HG02840 (cell line): ENCODE measurements around the gene SLC29A3.

Source experiments
- ATAC-seq: cut with Tn5 transposase; IDR thresholded peaks from one replicate; pipeline ENCODE4 v1.9.1; 2021; ENCODE audit warnings: mild to moderate bottlenecking, moderate library complexity, moderate number of reproducible peaks; ENCODE audit not compliant: unreplicated experiment, low FRiP score

SLC29A3 gene

DNA sequence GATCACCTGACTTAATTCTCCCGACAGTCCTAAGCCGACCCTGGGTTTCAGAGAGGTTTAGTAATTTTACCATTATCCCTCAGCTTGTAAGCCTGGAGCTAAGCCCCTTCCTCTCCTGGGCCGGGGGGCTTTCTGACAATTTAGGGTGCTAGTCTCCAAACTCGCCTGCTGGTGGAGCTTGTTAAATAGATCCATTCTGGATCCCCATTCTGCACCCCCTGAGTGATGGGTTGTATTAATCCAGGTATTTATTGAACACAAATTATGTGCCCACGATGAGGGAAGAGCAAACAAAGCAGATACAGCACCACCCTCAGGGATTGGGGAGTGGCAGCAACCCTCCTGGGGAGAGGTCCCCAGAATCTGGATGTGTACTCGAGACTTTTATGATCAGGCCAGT is 1.3 kb upstream of the SLC29A3 start:
- no peak for ATAC-seq

DNA sequence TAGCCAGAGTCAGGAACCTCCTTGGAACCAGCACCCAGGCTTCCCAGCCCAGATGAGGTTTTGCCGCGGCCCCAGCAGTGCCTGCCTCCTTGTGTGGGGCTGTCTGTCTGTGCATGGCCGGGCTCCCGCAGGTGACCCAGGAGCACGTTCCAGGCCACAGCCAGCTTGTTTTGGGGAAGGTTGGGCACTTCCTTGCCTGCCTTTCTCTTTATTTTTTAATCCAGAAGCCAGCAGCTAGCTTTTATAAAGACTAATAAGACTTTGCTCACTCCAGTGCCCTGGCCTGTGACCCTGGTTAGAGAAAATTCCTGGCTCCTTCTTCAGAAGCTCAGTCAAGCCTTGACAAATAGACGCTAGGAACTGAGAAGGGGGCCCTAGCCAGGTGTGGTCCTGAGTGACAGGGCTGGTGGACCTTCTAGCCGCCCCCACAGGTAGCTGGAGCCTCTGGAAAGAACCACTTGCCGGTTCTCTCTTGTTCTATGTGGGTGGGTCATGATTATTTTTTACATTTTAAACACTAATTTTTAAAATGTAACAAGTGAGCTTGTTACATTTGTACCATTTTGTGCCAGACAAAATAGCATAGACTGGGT is 837 bp downstream of the SLC29A3 start:
- no peak for ATAC-seq

DNA sequence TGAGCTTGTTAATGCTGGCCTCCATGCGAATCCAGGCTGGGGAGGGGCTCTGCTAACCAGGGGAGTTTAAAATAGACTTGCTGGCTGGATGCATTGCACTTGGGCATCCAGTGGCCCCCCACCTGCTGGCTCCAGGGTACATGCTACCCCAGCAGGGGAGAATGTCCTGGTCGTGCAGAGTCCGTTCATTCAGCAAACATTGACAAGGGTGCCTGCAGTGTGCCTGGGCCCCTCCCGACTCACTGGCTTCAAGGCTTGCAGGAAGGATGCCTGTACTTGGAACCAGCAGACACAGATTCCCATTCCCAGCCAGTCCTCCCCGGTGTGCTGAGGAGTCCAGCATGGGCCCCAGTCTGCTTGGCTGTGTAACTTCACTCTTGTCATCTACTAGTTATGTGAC is 1.5 kb downstream of the SLC29A3 start:
- no peak for ATAC-seq

DNA sequence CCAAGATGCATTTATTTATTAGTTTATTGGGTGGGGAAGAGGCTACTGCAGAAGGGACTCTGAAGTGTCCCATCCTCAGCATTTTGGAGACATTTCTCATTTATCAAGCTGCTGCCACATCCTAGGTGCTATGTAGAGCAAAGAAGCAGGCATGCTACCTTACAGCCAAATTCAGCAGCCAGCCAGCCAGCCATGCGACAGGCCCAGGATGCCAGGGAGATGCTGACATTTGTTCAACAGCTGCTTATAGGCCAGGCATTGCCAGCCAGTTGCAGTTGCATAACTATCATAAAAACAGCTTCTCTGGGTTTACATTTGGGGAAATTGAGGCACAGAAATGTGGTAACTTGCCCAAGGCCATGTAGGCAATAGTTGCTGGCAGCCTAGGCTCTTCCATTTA is 2.3 kb downstream of the SLC29A3 start:
- ATAC-seq: no peak

DNA sequence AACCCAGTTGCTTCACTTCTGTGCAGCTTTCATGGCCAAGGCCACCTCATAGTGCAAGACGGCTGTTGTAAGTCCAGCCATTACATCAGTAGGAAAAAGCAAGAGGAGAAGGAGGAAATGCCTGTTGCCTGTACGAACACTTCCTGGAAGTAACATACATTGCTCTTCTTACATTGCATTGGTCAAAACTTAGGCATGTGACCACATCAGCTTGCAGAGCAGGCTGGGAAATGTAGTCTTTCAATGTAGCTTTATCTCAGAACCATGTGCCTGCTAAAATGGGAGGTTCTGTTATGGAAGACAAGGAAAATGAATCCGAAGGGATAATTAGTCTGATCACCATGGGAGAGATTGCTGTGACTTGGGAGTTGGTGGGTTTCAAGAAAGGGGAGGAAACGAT is 4.3 kb downstream of the SLC29A3 start:
- no peak for ATAC-seq

DNA sequence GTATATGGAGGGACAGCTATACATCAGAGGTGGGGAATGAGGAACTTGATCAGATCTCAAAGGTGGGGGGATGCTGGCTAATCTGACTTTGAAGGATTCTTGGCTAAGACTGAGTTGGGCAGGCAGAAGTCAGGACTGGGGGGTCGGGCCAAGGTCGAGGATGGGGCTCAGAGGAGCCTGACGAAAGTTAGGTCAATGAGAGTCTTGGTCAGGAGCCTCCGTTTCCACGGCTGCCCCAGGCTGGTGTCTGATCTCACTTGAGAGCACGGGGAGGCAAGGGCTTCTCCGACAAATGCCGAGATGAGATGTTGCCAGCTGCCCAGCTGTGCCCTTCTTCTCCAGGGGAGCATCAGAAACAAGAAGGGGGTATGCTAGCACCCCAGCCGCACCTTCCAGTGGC is 5.7 kb downstream of the SLC29A3 start:
- no peak for ATAC-seq

DNA sequence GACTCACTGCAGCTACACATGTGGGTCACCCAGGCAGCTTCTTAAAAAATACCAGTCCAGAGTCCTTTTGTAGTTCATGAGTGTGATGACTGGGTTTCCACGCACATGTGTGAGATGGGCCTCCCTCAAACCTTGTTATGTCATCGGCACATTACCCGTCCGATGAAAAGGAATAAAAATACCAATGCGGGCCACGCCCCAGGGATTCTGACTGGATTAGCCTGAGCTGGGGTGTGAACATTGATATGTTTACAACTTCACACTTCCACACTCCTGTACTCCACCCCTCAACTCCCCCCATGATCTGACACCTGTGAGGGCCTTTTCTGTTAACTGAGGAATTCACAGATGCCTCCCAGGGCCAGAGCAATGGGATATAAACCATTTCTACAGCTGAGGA is 6.2 kb downstream of the SLC29A3 start:
- ATAC-seq: no peak

DNA sequence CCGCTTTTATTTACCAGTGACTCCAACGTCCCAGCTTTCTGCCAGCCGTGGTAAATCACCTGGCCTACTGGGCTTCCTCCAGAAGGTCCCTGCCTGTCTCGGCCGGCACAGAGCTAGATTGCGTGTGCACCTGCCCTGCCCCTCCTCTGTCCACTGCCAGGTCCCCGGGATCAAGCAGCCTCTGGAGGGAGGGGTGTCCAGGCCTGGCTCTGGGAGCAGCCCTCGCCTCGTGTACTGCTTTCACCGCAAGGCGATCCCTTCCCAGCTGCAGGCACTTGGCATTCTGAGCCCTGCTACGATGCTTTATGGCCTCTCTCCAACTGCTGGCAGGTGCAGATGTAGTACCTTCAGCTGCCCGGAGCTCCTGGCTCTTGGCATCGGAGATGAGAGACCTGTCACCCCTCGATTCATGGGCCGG is 7.4 kb downstream of the SLC29A3 start:
- no peak for ATAC-seq

DNA sequence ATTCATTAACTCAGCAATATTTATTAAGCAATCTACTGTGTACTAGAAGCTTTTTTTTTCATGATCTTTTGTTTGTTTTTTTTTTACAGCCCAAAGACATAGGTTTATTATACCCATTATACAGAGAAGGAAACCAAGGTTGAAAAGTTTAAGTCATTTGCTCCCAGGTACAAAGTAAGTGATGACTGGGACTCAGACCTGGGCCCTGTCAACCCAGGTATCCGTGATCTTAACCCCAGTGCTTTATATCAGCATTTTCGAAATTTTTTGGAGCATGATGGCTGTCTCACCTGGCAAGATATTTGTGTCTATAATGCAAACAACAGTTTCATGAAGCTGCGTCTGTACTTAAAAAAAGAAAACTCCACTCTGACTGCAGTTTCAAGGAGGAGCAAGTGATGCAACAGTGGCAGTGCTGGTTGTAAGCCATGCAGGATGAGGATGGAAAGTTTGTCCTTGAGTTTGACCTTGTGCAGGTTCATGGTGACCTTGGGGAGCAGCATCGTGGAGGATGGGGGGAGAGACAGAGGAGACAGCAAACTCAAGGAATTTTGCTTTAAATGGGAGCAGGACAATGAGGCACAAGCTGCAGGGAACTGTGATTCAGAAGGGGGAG is 11.8 kb downstream of the SLC29A3 start:
- no peak for ATAC-seq

DNA sequence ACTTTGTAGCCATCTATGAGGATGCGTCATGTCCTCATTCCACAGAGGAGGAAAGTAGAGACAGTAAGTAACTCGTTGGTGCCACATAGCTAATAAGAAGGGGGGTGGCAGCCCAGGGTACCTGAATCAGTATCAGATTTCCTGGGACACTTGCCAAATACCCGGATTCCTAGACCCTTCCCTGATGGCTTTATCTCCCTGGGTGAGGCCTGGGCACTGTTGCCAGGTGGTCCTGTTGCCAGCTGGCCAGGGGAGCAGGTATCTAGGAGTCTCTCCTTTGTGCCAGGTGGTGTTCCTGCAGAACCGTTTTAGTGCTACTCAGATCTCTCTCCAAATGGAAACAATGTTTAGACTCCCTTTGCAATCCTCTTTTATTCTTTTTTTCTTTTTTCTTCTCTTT is 12.7 kb downstream of the SLC29A3 start:
- ATAC-seq: no peak

DNA sequence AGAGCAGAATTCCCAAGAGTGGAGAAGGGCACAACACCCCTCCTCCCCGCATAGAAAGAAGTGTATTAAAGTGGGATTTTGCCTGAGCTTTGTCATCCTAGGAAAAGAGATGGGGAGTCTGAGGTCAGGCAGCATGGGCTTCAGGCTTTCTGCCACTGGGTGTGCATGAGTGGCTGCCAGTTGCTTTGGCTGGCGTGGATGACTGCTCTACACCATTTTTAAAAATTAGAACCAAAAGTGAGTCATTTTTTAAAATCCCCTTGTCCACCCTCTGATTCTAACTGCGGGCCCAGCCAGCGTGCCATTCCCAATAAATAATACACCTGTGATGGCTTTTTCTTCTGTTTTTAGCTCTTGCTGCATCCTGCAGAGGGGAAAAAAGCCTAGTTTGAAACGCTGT is 13.4 kb downstream of the SLC29A3 start:
- ATAC-seq: no peak

DNA sequence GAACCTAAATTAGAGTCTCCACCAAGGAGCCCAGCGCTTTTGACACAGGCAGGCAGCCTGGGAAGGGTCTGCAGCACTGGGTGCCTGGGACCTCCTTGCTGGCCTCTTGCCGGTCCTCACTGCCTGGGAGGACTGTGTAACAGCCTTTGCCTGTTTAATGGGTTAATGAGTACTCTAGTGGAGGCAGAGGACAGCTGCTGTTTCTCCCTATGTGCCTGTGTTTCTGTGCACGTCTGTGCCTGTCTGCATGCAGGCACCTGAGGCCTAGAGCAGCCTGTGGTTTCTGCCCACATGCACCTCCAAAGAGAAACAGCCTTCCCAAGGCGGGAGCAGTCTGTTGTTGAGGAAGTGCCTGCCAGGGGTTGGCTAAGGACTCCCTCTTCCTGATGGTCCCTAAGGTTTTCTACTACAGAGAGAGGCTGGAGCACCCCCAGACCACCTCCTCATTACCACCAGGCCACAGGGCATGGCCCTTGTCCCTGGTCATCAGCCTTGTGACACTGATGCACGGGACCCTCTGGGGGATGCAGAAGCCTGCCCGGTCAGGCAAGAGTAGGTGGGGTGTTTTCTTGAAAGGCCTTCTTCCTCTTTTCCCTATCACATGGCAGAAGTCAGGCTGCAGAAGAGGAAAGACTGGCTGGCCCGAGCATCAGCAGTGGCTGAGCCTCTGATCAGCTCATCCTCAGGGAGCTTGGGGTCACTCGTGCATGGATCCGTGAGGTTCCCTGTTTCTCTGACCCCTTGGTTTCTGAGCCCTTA is 14.2 kb downstream of the SLC29A3 start:
- no peak for ATAC-seq

DNA sequence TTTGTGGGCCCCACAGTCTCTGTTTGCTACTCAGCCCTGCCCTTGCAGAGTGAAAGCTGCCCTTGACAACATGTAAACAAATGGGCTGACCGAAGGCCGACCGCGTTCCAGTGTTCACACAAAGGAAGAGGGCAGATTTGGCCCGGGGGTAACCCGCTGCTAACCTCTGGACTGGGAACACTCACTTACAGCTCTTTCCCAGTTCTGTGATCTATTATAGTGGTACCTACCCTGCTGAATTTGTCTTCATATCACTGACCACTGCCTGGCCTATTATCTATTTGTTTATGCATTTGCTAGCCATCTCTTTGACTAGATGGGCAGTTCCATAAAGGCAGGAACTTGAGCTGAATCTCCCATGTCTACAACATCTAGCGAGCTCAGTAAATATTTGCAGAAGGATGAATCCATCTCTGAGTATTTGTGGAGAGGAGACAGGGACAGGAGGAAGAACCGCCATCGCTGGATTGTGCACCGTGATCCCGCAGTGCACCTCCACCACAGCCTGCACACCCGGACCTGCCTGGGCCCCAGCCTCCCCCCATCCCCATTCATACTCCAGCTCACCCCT is 15.2 kb downstream of the SLC29A3 start:
- ATAC-seq: no peak

DNA sequence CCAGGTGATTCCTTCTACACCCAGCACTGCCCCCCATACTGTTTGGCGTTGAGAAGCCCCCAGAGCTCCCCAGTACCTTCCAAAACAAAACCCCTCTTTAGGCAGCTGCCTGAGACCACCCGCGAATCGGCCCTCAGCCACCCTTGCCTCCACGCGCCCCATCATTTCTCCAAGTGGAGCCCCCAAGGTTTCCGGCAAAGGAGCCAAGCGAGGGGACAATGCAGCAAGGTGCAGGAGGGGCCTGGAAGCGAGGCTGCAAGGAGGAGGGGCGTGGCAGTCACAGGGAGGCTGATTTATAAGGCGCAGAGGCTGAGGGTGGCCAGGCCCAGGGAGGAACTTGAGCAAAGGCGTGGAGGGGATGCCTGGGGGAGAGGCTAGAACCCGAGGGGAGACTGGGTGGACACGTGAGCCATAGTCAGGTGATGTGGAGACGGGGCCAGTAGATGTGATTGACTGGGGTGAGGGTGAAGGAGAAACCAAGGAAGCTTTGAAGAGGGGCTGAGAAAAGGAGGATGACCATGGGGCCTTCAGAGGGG is 16.2 kb downstream of the SLC29A3 start:
- ATAC-seq: no peak

DNA sequence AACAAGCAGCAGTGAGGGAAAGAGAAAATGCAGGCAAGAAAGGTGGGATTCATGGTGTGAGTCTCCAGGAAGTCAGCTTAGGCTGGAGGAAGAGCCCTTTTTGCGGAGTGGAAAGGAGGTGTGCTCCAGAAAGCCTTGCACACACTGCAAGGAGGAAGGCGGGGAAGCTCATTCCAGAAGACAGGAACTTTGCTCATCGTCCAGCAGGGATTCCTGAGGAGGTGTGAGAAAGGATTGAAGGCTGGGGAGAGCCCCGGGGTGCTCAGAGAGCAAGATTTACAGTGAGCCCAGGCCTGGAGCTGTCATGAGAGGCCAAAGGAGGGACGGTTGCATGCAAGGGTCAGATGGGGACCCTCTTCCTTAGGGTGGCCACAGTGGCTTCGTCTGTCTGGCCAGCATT is 17.6 kb downstream of the SLC29A3 start:
- ATAC-seq: no peak

DNA sequence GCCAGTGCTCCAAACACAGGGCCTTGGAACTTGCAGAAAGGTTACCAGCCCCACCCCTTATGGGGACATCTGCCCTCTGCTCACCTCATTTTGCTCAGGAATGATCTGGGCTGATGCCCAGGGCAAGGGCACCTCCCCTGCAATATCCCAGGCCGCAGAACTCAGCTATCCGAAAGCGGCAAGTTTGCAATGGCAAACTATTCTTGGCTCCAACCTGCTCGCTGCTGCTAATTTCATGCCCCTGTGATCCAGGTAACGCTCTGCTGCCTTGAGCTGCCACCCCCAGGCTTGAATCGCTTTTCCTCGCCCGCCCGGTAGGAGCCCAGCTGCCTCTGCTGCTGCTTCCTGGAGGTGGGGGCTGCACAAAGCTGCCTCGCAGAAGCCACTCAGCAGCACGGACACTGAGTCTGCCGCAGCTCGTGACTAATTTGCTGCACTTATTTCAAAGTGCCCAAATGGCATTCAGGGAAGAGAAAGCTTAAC is 18.2 kb downstream of the SLC29A3 start:
- no peak for ATAC-seq

DNA sequence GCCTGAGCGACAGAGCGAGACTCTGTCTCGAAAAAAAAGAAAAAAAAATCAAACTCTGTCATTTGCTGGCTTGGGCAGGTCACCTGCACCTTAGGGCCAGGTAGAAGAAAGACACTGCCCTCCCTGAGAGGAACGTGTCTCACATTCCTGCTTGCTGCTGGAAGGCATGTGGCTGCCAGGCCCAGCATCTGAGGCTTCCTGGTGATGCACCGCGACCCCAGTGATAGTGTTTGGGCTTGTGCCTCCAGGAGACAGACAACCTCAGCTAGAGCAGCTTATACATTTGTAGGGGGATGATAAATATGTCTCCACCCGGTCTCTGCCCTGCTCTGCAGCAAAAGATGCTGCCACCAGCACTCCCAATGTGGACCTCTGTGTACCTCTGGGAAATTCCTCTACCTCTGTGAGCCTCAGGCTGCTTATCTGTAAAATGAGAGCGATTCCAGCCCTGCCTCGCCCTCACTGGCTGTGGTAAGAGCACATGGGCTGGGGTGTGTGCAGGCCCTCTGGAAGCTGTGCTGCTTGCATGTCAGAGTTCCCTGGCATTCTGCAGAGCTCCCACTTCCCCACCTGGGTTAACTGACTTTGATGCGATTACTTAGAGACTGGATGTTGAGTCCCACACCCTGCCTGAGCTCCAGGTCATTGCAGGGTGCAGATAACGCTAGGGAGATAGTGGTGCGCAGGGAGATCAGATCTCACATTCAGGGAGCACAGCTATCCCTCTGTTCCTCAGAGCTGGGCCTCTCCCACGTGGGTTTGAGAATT is 19.9 kb downstream of the SLC29A3 start:
- ATAC-seq: no peak

DNA sequence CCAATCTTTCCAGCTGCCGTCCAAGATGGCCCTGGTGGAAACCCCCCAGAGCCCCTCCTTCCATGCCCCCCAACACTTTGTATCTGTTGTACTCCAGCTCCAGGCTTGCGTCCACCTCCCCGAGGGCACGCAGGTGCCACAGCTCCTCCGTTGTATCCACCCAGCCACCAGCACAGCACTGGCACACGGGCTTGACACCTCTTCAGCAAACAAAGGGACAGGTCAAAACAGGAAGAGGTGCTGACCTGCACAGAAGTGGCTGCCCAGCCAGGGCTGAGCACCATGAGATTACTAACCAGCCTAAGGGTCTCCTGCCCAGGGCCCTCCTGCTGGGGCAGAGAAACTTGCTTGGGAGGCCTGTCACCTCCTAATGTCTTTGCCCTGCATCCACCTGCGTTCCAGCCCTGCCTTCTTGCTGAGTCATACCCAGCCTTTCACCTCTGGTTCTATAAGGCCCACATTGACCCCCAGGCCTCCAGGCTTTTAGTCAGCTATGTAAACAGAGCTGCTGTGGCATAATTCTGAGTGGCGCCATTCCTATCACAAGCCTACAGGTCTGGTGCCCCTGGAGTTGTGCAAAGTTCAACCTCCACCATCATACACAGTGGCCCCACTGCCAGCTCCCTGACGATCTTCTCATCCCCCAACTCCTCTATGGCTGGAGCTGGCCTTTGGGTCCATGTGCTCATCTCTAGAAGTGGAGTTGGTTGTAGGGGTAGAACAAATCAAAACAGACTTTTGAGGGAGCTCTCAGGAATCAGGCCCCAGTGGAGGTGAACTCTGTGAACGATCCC is 20.9 kb downstream of the SLC29A3 start:
- no peak for ATAC-seq

DNA sequence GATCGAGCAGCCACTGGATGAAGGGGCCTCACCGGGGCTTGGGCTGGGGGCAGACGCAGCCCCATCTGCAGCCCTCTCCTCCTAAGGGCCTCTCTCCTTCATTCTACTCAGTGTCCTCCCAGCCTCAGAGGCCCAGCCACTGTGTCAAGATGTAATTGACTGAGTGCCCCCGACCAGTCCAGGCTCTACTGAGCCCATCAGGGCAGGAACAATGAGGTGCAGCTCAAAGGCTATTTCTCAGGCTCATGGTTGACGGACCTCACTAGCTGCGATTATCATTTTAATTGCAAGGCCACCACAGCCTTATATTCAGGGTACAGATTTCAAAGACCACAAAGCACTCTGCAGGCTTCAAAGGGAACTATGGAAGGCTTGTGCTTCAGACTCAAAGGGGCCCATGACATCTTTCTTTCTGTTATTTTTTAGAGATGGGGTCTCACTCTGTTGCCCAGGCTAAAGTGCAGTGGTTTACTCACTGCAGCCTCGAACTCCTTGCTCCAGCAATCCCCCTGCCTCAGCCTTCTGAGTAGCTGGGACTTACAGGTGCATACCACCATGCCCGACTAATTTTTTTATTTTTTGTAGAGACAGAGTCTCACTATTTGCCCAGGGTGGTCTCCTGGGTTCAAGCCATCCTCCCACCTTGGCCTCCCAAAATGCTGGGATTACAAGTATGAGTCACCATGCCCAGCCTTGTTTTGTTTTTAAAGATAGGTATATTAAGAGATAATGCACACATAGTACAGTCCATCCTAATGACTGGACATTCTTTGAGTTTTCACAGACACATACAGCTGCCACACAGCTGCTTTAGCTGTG is 23.7 kb downstream of the SLC29A3 start:
- no peak for ATAC-seq
